ENCODE results near the gene FIGNL1.

DNA sequence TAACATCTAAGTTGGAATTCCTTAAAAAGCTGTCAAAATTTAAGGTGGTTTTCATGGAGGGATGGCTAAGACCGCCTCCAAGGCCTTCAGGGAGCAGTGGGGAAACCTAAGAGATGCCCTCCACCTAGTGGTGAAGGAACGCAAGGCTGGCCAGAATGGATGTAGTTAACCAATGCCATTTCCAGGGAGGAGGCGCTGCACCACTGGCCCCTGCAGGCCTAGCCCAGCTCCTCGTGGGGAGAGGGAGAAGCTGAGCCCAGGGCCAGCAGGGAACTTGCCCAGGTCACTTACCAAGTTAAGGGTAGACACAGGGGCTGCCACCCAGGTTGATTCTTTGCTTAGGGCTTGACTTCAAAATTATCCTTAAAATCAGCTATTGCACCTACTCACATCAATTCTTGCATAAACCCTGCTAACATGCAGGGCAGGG, 32.0 kb downstream of the FIGNL1 start:
- TF ChIP-seq CTBP1 (IDR thresholded peaks at IDR 0.05; ENCODE audit: borderline replicate concordance) (no peak), FOXM1 (IDR thresholded peaks at IDR 0.05; ENCODE audit: borderline replicate concordance) (no peak), ARNT (IDR thresholded peaks at IDR 0.05) (no peak), SP1 (IDR thresholded peaks at IDR 0.05) (no peak), FOXK2 (IDR thresholded peaks at IDR 0.05) (no peak), ELF4 (IDR thresholded peaks at IDR 0.05) (no peak), TARDBP (IDR thresholded peaks at IDR 0.05) (no peak), ZNF384 (IDR thresholded peaks at IDR 0.05) (no peak), SUZ12 (IDR thresholded peaks at IDR 0.05) (no peak), BHLHE40 (IDR thresholded peaks at IDR 0.05; ENCODE audit: borderline replicate concordance) (no peak), LEF1 (IDR thresholded peaks at IDR 0.05; ENCODE audit: borderline replicate concordance) (no peak)
- TF ChIP-seq, protein P1, sequence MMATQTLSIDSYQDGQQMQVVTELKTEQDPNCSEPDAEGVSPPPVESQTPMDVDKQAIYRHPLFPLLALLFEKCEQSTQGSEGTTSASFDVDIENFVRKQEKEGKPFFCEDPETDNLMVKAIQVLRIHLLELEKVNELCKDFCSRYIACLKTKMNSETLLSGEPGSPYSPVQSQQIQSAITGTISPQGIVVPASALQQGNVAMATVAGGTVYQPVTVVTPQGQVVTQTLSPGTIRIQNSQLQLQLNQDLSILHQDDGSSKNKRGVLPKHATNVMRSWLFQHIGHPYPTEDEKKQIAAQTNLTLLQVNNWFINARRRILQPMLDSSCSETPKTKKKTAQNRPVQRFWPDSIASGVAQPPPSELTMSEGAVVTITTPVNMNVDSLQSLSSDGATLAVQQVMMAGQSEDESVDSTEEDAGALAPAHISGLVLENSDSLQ (IDR thresholded peaks at IDR 0.05) = no peak
